NT2/D1 (cell line): ENCODE data around the gene GADD45GIP1.

Source experiments
- SUZ12 ChIP-seq: IDR thresholded peaks from 2 replicates; pipeline ENCODE4 v1.6.1; 2011; ENCODE audit not compliant: insufficient read length, insufficient read depth; ENCODE audit errors: extremely low read depth
- ZNF274 ChIP-seq: IDR thresholded peaks from 2 replicates; pipeline ENCODE4 v1.6.1; 2011; ENCODE audit warnings: mild to moderate bottlenecking, low read depth, low read length

GRCh38 chr19:12921047-12921446, 36.0 kb downstream of the GADD45GIP1 start:
- TF ChIP-seq SUZ12 (no peak), ZNF274 (no peak)
